HEK293 (cell line): Measurements from ENCODE around the gene CNKSR3.

Experiments
- CTCF ChIA-PET: fragments of 350-600 bp; formaldehyde crosslinking; extraction: SDS; loops from one replicate; lab custom pipeline; 2021; ENCODE audit warnings: antibody characterized with exemption; lab: Yijun Ruan, JAX
- POLR2A ChIA-PET: fragments of 300-600 bp; formaldehyde crosslinking; extraction: SDS; loops from one replicate; lab custom pipeline; 2020; ENCODE audit warnings: antibody characterized with exemption, inconsistent platforms; lab: Yijun Ruan, JAX
- H3K27ac ChIP-seq: fragments of 200-500 bp; sonication (Bioruptor generic); 2 replicates; pipeline ENCODE4 v1.5.1; 2014; ENCODE audit warnings: low read depth, low read length, control low read depth, inconsistent platforms; ENCODE audit errors: extremely low read depth
- H3K36me3 ChIP-seq, 2 experiments: fragments of 200-500 bp in 1 of 2; sonication (Bioruptor generic) in 1 of 2; 1 replicate in 1 of 2; 2 replicates in 1 of 2; pipeline ENCODE4 v1.5.1; 2014 to 2017; ENCODE audit warnings: inconsistent platforms in 2 of 2, low read length in 2 of 2; ENCODE audit not compliant: control insufficient read depth in 2 of 2, insufficient read depth in 1 of 2
- H3K4me1 ChIP-seq: fragments of 200-500 bp; sonication (Bioruptor generic); 2 replicates; pipeline ENCODE4 v1.5.1; 2014; ENCODE audit warnings: mild to moderate bottlenecking, low read length, inconsistent platforms; ENCODE audit not compliant: control insufficient read depth, insufficient read depth
- H3K4me3 ChIP-seq: 2 replicates; pipeline ENCODE4 v1.5.1; 2011; ENCODE audit warnings: low read depth, mild to moderate bottlenecking, control low read depth, low read length, moderate library complexity
- H3K9me3 ChIP-seq: fragments of 200-500 bp; sonication (Bioruptor generic); 2 replicates; pipeline ENCODE4 v1.5.1; 2014; ENCODE audit warnings: low read depth, low read length, inconsistent platforms; ENCODE audit not compliant: control insufficient read depth, insufficient read depth
- GLIS1 ChIP-seq: fragments of 450-650 bp; formaldehyde crosslinking; IDR thresholded peaks from 2 replicates; pipeline ENCODE4 v1.5.1; 2016; ENCODE audit warnings: missing biosample characterization, missing genetic modification characterization
- KLF1 ChIP-seq: fragments of 450-650 bp; formaldehyde crosslinking; IDR thresholded peaks from 2 replicates; pipeline ENCODE4 v1.5.1; 2016; ENCODE audit warnings: missing biosample characterization, missing genetic modification characterization
- OVOL3 ChIP-seq: fragments of 450-650 bp; formaldehyde crosslinking; IDR thresholded peaks from 2 replicates; pipeline ENCODE4 v1.5.1; 2016; ENCODE audit warnings: missing biosample characterization, missing genetic modification characterization
- PRDM4 ChIP-seq: fragments of 450-650 bp; formaldehyde crosslinking; IDR thresholded peaks from 2 replicates; pipeline ENCODE4 v1.5.1; 2017; ENCODE audit warnings: missing biosample characterization, missing genetic modification characterization
- SP3 ChIP-seq: fragments of 450-650 bp; formaldehyde crosslinking; IDR thresholded peaks from 2 replicates; pipeline ENCODE4 v1.5.1; 2016; ENCODE audit warnings: missing biosample characterization, missing genetic modification characterization
- SP7 ChIP-seq: fragments of 450-650 bp; formaldehyde crosslinking; IDR thresholded peaks from 2 replicates; pipeline ENCODE4 v1.5.1; 2016; ENCODE audit warnings: missing biosample characterization, missing genetic modification characterization
- ZNF133 ChIP-seq: fragments of 450-650 bp; formaldehyde crosslinking; IDR thresholded peaks from 2 replicates; pipeline ENCODE4 v1.5.1; 2016; ENCODE audit warnings: missing biosample characterization, missing genetic modification characterization
- ZNF138 ChIP-seq: fragments of 450-650 bp; formaldehyde crosslinking; IDR thresholded peaks from 2 replicates; pipeline ENCODE4 v1.5.1; 2016; ENCODE audit warnings: missing biosample characterization, missing genetic modification characterization, borderline replicate concordance
- ZNF174 ChIP-seq: fragments of 450-650 bp; formaldehyde crosslinking; IDR thresholded peaks from 2 replicates; pipeline ENCODE4 v1.5.0; 2017; ENCODE audit warnings: missing biosample characterization, mild to moderate bottlenecking, missing genetic modification characterization
- ZNF292 ChIP-seq: fragments of 450-650 bp; formaldehyde crosslinking; IDR thresholded peaks from 2 replicates; pipeline ENCODE4 v1.5.1; 2016; ENCODE audit warnings: low read depth, missing biosample characterization, missing genetic modification characterization, borderline replicate concordance
- ZNF324 ChIP-seq: fragments of 450-650 bp; formaldehyde crosslinking; IDR thresholded peaks from 2 replicates; pipeline ENCODE4 v1.5.1; 2016; ENCODE audit warnings: missing biosample characterization, missing genetic modification characterization
- ZNF354C ChIP-seq: fragments of 450-650 bp; formaldehyde crosslinking; IDR thresholded peaks from 2 replicates; pipeline ENCODE4 v1.5.1; 2016; ENCODE audit warnings: missing biosample characterization, missing genetic modification characterization, low read depth, borderline replicate concordance
- ZNF398 ChIP-seq: fragments of 450-650 bp; formaldehyde crosslinking; IDR thresholded peaks from 2 replicates; pipeline ENCODE4 v1.5.1; 2017; ENCODE audit warnings: missing biosample characterization, missing genetic modification characterization
- ZNF433 ChIP-seq: fragments of 450-650 bp; formaldehyde crosslinking; IDR thresholded peaks from 2 replicates; pipeline ENCODE4 v1.5.1; 2016; ENCODE audit warnings: missing biosample characterization, missing genetic modification characterization, low read depth
- ZNF623 ChIP-seq: fragments of 450-650 bp; formaldehyde crosslinking; IDR thresholded peaks from 2 replicates; pipeline ENCODE4 v1.5.1; 2016; ENCODE audit warnings: missing biosample characterization, missing genetic modification characterization
- ZNF785 ChIP-seq: fragments of 450-650 bp; formaldehyde crosslinking; IDR thresholded peaks from 2 replicates; pipeline ENCODE4 v1.5.1; 2016; ENCODE audit warnings: missing biosample characterization, missing genetic modification characterization
- TF ChIP-seq, protein P1 (sequence below): fragments of 450-650 bp; formaldehyde crosslinking; IDR thresholded peaks from 2 replicates; pipeline ENCODE4 v1.5.1; 2017; ENCODE audit warnings: missing biosample characterization, missing genetic modification characterization
- TF ChIP-seq, protein P2 (sequence below): fragments of 450-650 bp; formaldehyde crosslinking; IDR thresholded peaks from 2 replicates; pipeline ENCODE4 v1.5.1; 2016; ENCODE audit warnings: missing biosample characterization, missing genetic modification characterization, borderline replicate concordance

Gene CNKSR3

GRCh38 chr6:154506991-154507898 lies 3.2 kb downstream of the CNKSR3 start:
- ChIA-PET POLR2A (no interaction called here), CTCF (interaction anchor here (0.7 to 4.6 kb wide), 8 partner anchors 7 to 361 kb away, joined by 3 to 18 read pairs (median 4); no protein-coding TSS in a partner anchor)
- TF ChIP-seq ZNF133 (tag by site-specific recombination) (no peak), ZNF623 (tag by site-specific recombination) (no peak), ZNF398 (tag by site-specific recombination) (no peak), PRDM4 (tag by site-specific recombination) (no peak), ZNF324 (no peak), ZNF785 (no peak)
- TF ChIP-seq, protein P1, sequence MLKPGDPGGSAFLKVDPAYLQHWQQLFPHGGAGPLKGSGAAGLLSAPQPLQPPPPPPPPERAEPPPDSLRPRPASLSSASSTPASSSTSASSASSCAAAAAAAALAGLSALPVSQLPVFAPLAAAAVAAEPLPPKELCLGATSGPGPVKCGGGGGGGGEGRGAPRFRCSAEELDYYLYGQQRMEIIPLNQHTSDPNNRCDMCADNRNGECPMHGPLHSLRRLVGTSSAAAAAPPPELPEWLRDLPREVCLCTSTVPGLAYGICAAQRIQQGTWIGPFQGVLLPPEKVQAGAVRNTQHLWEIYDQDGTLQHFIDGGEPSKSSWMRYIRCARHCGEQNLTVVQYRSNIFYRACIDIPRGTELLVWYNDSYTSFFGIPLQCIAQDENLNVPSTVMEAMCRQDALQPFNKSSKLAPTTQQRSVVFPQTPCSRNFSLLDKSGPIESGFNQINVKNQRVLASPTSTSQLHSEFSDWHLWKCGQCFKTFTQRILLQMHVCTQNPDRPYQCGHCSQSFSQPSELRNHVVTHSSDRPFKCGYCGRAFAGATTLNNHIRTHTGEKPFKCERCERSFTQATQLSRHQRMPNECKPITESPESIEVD (tag by site-specific recombination): peak; percentile 20; the same call in 1 of the 2 replicates
- peaks cover 0 to 12% of the 10 kb centered on the region in 2 experiments; a peak in 1 of 3 replicates for H3K36me3 ChIP-seq
- H3K4me1 ChIP-seq: no peaks in the 10 kb centered on the region
- H3K4me3 ChIP-seq: no peak overlapping the region
- H3K27ac ChIP-seq: no peak overlapping the region
- no peaks in the 10 kb centered on the region for H3K9me3 ChIP-seq

DNA sequence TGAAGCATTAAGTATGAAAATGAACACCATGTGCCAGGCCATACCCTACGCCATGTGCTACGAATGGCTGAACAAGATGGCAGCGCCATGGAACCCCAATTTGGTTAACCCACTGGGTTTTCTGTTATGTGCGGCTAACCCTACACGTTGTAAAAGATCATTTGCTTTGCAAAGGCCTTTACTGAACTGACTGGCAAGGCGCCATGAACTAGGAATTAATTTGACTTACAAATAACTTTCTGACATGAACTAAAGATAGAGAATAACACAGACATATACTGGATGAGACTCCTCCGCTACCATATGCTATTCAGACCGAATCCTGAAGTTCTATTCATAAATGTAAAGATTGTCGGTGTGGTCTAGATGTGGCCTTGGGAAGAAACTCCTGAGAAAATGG lies 3.9 kb downstream of the CNKSR3 start:
- Histone ChIP-seq H3K36me3 (peaks cover 0 to 12% of the 10 kb centered on the region in 2 experiments; a peak in 1 of 3 replicates), H3K4me3 (no peak overlapping the region), H3K27ac (no peak overlapping the region), H3K9me3 (no peaks in the 10 kb centered on the region), H3K4me1 (no peaks in the 10 kb centered on the region)
- POLR2A ChIA-PET: no interaction called here
- CTCF ChIA-PET: interaction anchor here (0.8 to 4.6 kb wide), 2 partner anchors 9 to 168 kb away, joined by 3 to 18 read pairs; no protein-coding TSS in a partner anchor
- TF ChIP-seq ZNF354C (tag by site-specific recombination): no peak
- no peak for TF ChIP-seq SP7 (tag by site-specific recombination)
- TF ChIP-seq, protein P2, sequence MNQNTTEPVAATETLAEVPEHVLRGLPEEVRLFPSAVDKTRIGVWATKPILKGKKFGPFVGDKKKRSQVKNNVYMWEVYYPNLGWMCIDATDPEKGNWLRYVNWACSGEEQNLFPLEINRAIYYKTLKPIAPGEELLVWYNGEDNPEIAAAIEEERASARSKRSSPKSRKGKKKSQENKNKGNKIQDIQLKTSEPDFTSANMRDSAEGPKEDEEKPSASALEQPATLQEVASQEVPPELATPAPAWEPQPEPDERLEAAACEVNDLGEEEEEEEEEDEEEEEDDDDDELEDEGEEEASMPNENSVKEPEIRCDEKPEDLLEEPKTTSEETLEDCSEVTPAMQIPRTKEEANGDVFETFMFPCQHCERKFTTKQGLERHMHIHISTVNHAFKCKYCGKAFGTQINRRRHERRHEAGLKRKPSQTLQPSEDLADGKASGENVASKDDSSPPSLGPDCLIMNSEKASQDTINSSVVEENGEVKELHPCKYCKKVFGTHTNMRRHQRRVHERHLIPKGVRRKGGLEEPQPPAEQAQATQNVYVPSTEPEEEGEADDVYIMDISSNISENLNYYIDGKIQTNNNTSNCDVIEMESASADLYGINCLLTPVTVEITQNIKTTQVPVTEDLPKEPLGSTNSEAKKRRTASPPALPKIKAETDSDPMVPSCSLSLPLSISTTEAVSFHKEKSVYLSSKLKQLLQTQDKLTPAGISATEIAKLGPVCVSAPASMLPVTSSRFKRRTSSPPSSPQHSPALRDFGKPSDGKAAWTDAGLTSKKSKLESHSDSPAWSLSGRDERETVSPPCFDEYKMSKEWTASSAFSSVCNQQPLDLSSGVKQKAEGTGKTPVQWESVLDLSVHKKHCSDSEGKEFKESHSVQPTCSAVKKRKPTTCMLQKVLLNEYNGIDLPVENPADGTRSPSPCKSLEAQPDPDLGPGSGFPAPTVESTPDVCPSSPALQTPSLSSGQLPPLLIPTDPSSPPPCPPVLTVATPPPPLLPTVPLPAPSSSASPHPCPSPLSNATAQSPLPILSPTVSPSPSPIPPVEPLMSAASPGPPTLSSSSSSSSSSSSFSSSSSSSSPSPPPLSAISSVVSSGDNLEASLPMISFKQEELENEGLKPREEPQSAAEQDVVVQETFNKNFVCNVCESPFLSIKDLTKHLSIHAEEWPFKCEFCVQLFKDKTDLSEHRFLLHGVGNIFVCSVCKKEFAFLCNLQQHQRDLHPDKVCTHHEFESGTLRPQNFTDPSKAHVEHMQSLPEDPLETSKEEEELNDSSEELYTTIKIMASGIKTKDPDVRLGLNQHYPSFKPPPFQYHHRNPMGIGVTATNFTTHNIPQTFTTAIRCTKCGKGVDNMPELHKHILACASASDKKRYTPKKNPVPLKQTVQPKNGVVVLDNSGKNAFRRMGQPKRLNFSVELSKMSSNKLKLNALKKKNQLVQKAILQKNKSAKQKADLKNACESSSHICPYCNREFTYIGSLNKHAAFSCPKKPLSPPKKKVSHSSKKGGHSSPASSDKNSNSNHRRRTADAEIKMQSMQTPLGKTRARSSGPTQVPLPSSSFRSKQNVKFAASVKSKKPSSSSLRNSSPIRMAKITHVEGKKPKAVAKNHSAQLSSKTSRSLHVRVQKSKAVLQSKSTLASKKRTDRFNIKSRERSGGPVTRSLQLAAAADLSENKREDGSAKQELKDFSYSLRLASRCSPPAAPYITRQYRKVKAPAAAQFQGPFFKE: no peak
- TF ChIP-seq ZNF433 (tag by site-specific recombination): no peak
- no peak for TF ChIP-seq ZNF292 (tag by site-specific recombination)
- TF ChIP-seq ZNF138 (tag by site-specific recombination): no peak
- no peak for TF ChIP-seq KLF1 (tag by site-specific recombination)
- TF ChIP-seq GLIS1 (tag by site-specific recombination): no peak
- TF ChIP-seq OVOL3: no peak
- TF ChIP-seq ZNF174 (tag by site-specific recombination): no peak
- TF ChIP-seq ZNF133 (tag by site-specific recombination): no peak
- no peak for TF ChIP-seq SP3 (tag by site-specific recombination)
